GM18951 (cell line): ENCODE data around the gene DNAH12.

Experiments
- POLR2A ChIP-seq: IDR thresholded peaks from 4 replicates; pipeline ENCODE4 v1.6.1; 2011; ENCODE audit warnings: mild to moderate bottlenecking; ENCODE audit not compliant: insufficient read length, insufficient read depth; ENCODE audit errors: extremely low read depth
- in situ Hi-C: fragments of 300-500 bp; cut with MboI; formaldehyde crosslinking; loops from one replicate; pipeline ENCODE4 v1.12.0; 2022; ENCODE audit warnings: low sequenced_read_pairs, mixed read lengths, inconsistent platforms; ENCODE audit not compliant: unreplicated experiment

DNAH12 gene

DNA sequence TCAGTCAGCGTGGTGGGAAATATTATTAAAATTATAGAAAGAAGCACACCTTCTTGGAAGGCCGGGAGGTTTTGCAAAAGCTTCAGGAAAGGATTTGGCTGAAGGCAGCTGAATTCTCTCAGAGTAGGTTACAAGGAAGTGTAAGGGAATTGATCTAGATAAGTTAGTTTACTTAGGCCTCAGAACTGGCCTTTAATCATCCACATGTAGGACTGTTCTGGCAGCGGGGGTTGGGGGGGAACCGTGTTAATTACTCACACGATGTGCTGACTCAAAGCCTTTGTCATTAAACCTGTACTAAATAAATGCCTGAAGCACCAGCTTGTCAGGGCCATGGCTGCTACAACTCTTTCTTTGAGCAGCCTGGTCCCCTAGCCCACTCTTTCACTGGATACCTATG lies 264.5 kb downstream of the DNAH12 start:
- no peak for TF ChIP-seq POLR2A
- in situ Hi-C loops = no loop called here

DNA sequence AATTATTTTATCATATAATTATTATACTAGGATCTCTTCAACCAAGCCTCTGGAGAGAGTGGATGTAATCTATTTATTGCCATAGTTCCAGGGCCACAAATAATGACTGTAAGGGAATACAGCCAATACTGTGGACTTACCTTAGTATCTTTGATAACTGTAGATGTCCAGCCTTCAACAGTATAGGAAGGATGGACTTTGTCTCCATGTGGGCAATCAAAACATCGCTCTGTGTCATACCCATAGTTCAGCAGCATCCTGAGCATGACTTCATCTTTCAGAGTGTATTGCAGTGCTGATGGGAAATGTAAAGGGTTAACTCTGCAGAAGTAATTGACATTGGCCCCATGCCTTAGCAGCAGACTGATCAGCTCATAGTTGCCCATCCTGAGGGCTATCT lies 265.9 kb downstream of the DNAH12 start:
- in situ Hi-C loops = no loop called here
- no peak for TF ChIP-seq POLR2A

DNA sequence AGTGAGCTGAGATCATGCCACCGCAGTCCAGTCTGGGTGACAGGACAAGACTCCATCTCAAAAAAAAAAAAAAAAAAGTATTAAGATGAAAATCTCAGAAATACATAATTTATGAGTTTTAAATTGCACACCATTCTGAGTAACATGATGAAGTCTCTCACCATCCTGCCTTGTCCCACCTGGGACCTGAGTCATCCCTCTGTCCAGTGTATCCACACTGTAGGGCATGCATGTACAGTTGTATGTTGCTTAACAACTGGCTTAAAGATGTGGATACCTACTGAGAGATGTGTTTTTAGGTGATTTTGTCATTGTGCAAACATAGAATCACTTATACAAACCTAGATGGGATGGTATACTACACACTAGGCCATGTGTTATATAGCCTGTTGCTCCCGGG lies 268.8 kb downstream of the DNAH12 start:
- no peak for TF ChIP-seq POLR2A
- in situ Hi-C loops = no loop called here

DNA sequence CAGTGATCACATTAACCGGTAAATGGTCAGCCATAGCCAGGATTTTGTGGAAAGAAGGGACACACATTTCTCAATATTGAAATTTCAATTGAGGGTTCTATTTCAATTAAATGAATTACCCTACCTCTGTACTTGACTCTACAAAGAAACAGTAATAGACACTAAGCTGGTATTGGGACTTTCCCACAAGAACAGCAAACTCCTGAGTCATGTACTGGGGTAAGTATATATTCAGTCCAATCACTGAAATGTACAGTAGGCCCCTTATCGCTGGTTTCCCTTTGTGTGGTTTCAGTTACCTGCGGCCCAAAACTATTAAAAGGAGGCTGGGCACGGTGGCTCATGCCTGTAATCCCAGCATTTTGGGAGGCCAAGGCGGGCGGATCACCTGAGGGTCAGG lies 269.3 kb downstream of the DNAH12 start:
- TF ChIP-seq POLR2A = no peak
- in situ Hi-C loops = no loop called here

DNA sequence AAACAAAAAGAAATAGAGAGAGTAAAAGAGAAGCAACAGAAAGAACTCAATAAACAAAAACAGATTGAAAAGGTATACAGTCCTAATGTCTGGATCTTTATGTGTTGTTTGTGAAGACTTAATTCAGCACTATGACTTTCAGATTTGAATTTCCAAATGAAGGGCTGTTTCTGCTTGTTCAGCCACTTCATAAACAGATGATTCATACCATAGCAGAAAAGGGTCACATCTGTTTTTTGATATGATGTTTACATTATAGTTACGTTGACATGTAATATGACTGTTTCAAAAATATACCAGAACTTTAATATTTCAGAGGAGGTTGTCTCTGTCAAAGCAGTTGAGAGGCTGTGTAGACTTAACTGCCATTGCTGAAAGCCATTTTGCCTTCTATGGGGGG lies 275.7 kb downstream of the DNAH12 start:
- in situ Hi-C loops = no loop called here
- TF ChIP-seq POLR2A = no peak

DNA sequence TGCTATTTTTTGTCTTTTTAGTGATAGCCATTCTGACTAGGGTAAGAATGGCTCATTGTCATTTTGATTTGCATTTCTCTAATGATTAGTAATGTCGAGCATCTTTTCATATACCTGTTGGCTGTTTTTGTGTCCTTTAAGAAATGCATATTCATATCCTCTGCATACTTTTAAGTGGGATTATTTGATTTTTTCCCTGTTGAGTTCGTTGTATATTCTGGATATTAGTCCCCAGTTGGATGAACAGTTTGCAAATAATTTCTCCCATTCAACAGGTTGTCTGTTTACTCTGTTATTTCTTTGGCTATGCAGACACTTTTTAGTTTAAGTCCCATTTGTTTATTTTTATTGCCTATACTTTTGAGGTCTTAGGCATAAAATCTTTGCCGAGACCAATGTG lies 282.2 kb downstream of the DNAH12 start:
- in situ Hi-C loops = no loop called here
- TF ChIP-seq POLR2A = no peak

DNA sequence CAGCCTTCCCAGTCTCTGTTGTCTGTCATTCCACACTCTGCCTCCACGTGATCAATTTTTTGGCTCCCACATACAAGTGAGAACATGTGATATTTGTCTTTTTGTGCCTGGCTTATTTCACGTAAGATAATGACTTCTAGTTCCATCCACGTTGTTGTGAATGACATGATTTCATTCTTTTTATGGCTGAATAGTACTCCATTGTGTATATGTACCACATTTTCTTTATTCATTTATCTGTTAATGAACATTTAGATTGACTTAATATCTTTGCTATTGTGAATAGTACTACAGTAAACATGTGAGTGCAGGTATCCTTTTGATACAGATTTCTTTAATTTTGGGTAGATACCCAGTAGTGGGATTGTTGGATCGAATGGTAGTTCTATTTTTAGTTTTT lies 283.0 kb downstream of the DNAH12 start:
- in situ Hi-C loops = no loop called here
- no peak for TF ChIP-seq POLR2A

DNA sequence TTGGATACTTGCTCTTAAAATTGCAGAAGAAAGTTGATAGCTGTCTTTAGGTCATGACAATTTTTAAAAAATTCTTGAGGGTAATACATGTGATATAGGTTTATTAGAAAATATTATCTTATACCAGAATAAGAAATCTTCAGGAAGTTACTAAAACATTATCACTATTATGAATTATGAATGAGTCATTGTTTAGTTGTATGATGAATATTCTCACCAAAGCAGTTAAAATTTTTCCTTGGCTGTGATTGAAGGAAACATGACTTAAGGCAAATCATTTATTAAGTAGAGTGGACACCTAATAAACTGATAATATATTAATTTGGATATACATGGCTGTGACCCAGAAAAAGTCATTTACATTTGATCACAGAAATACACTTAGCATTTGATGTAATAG lies 286.5 kb downstream of the DNAH12 start:
- no peak for TF ChIP-seq POLR2A
- in situ Hi-C loops = no loop called here

DNA sequence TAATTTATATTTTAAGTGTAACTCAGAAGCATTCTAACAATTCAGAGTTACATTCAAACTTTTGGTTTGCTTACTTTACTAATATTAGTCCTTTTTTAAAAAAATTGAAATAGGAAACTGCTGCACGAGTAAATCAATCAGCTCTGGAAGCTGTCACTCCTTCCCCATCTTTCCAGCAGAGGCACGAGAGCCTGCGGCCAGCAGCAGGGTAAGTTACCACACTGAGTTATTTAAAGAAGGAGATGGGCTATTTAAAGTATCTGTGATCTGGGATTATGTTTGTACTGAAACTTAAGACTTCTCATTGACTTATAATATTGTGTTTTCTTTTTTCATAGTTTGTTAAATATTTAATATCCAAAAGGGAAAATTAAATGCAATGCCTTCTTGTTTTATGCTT lies 287.3 kb downstream of the DNAH12 start:
- no peak for TF ChIP-seq POLR2A
- in situ Hi-C loops = no loop called here

DNA sequence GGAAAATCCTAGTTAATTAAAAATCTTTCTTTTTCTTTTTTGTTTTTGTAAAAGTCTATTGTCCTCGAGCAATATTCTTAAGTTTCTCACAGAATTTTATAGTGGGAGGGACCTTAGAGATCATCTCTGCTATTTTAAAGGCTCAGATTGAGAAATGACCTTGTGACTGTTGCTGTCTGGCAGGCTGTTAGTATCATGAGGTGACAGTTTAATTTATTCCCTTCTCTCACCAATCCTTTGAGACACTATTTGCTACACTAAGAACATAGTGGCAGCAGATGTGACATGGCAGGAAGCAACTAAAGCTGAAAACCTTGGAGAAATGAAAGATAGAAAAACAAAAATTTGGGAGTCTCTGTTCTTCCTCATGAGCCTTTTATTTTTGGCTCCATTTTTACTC lies 291.7 kb downstream of the DNAH12 start:
- TF ChIP-seq POLR2A = no peak
- in situ Hi-C loops = no loop called here

DNA sequence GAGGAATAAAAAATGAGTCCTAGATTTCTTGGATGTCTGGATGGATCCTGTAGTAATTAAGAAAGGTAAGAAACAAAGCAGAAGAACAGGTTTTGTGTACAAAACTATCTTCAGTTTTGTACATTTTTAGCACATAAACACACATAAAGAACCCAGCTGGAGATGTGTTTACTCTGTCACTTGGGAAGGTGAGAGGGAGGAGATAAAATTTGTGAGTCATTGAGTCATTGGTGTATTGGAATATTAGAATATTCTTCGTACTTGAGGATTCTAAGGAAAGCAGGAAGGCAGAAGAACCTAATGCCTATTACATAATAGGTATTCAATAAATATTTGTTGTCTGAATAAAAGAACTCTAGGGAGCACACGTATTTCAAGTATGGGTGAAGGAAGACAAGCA lies 299.2 kb downstream of the DNAH12 start:
- in situ Hi-C loops = no loop called here
- TF ChIP-seq POLR2A = no peak
